ENCODE measurements around the gene MUC5AC. TPM values are rescaled to one million over a fixed set of nuclear protein-coding genes. Genes with fewer than 3 reads are reported as not detected.

Gene MUC5AC
- total RNA-seq, 1 experiment from 2014 or later: 0.11 TPM

DNA sequence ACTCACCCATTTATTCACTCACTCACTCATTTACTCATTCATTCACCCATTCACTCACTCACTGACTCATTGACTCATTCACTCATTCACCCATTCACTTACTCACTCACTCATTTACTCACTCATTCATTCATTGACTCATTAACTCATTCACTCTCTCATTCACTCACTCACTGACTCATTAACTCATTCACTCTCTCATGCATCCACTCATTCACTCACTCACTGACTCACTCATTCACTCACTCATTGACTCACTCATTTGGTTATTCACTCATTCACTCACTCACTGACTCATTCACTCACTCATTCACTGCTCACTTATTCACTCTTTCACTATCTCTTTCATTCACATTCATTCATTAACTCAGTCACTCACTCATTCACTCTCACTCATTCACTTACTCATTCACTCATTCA lies 2.5 kb upstream of the MUC5AC start:
- no peaks in the 10 kb centered on the region for H3K79me2 ChIP-seq (ENCODE audit: low read length)
- peak; percentile 31 for DNase-seq
- H3K4me1 ChIP-seq (ENCODE audit: insufficient read depth, low read length): peaks cover 40% of the 10 kb centered on the region
- H3K9me2 ChIP-seq (replicated peaks; ENCODE audit: low read length): no peaks in the 10 kb centered on the region
- no TSS peak for BruUV-seq (replicated peaks)
- H3K4me3 ChIP-seq (ENCODE audit: low read length): no peak overlapping the region
- peaks cover 7% of the 10 kb centered on the region for H3F3A ChIP-seq (ENCODE audit: low read length, unreplicated experiment)
- POLR2A ChIA-PET (ENCODE audit: unreplicated experiment): no interaction called here
- ATAC-seq: no peak
- peak overlapping the region; percentile 42 for H3K27ac ChIP-seq (ENCODE audit: low read length)
- CTCF ChIA-PET: no interaction called here
- TF ChIP-seq, protein P1, sequence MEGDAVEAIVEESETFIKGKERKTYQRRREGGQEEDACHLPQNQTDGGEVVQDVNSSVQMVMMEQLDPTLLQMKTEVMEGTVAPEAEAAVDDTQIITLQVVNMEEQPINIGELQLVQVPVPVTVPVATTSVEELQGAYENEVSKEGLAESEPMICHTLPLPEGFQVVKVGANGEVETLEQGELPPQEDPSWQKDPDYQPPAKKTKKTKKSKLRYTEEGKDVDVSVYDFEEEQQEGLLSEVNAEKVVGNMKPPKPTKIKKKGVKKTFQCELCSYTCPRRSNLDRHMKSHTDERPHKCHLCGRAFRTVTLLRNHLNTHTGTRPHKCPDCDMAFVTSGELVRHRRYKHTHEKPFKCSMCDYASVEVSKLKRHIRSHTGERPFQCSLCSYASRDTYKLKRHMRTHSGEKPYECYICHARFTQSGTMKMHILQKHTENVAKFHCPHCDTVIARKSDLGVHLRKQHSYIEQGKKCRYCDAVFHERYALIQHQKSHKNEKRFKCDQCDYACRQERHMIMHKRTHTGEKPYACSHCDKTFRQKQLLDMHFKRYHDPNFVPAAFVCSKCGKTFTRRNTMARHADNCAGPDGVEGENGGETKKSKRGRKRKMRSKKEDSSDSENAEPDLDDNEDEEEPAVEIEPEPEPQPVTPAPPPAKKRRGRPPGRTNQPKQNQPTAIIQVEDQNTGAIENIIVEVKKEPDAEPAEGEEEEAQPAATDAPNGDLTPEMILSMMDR (conservative IDR thresholded peaks at IDR 0.05; ENCODE audit: low read depth, low read length): no peak
- TF ChIP-seq EZH2 (IDR thresholded peaks at IDR 0.05; ENCODE audit: low read length, unreplicated experiment): no peak
- TF ChIP-seq EZH2phosphoT487 (IDR thresholded peaks at IDR 0.05; ENCODE audit: borderline replicate concordance, low read length): no peak
- intact Hi-C loops (cut with micrococcal nuclease): no loop called here
- no peaks in the 10 kb centered on the region for H4K20me1 ChIP-seq (ENCODE audit: low read length)
- no peak overlapping the region for H3K4me2 ChIP-seq (ENCODE audit: low read length)
- no peaks in the 10 kb centered on the region for H3K27me3 ChIP-seq (ENCODE audit: low read length)
- H3K36me3 ChIP-seq (ENCODE audit: low read depth, low read length): no peaks in the 10 kb centered on the region
- no peaks in the 10 kb centered on the region for H3K9me3 ChIP-seq (ENCODE audit: low read length)
- no peak overlapping the region for H2AFZ ChIP-seq (ENCODE audit: low read length)
- H3K9ac ChIP-seq (ENCODE audit: low read length): no peak overlapping the region

DNA sequence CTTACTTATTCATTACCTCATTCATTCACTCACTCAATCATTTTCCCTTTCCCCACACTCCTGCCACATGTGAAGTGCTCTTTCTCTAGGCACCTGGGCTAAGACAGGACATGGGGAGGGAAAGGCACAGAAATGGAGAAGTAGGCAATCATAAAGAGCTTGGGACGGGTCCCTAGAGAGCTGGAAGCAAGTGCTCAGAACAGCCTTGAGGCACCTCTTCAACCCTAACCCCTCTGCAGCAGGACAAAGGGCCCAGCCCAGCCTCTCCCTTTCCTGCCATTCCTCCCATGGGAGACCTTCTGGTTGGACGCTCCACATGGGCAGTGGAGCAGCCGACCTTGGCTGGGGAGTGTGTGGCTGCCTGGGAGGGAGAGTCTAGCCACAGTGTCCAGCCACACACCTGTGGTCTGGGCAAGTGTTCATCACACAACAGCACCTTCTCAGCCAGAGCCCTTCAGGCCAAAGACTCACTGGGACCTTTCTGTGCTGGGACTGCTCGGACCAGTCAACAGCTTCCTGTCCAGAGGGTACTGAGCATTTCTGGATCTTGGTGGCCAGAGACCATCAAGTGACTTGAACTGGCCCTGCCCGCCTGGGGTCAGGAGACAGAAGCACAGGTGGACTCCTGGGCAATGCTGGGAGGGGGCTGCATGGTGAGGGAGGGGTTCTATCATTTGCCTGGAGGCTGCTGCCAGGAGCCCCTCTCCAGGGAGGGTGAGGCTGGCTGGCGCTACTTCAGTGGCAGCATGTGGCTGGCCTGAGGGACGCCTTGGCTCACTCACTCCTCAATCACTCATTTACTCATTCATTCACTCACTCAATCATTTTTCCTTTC lies 1.0 kb upstream of the MUC5AC start:
- intact Hi-C loops (cut with micrococcal nuclease): no loop called here
- ATAC-seq (no peak), DNase-seq (no peak)
- POLR2A ChIA-PET (ENCODE audit: unreplicated experiment): no interaction called here
- no peak overlapping the region for H3K27ac ChIP-seq (ENCODE audit: low read length)
- peaks cover 27% of the 10 kb centered on the region for H3K4me1 ChIP-seq (ENCODE audit: insufficient read depth, low read length)
- no peak overlapping the region for H3K4me2 ChIP-seq (ENCODE audit: low read length)
- H3F3A ChIP-seq (ENCODE audit: low read length, unreplicated experiment): peaks cover 7% of the 10 kb centered on the region
- no peak for TF ChIP-seq EZH2 (IDR thresholded peaks at IDR 0.05; ENCODE audit: low read length, unreplicated experiment)
- H4K20me1 ChIP-seq (ENCODE audit: low read length): no peaks in the 10 kb centered on the region
- H3K27me3 ChIP-seq (ENCODE audit: low read length): no peaks in the 10 kb centered on the region
- H2AFZ ChIP-seq (ENCODE audit: low read length): no peak overlapping the region
- no peaks in the 10 kb centered on the region for H3K9me2 ChIP-seq (replicated peaks; ENCODE audit: low read length)
- no peaks in the 10 kb centered on the region for H3K9me3 ChIP-seq (ENCODE audit: low read length)
- H3K79me2 ChIP-seq (ENCODE audit: low read length): no peaks in the 10 kb centered on the region
- CTCF ChIA-PET: no interaction called here
- no peak overlapping the region for H3K4me3 ChIP-seq (ENCODE audit: low read length)
- no TSS peak for BruUV-seq (replicated peaks)
- H3K9ac ChIP-seq (ENCODE audit: low read length): no peak overlapping the region
- H3K36me3 ChIP-seq (ENCODE audit: low read depth, low read length): no peaks in the 10 kb centered on the region

DNA sequence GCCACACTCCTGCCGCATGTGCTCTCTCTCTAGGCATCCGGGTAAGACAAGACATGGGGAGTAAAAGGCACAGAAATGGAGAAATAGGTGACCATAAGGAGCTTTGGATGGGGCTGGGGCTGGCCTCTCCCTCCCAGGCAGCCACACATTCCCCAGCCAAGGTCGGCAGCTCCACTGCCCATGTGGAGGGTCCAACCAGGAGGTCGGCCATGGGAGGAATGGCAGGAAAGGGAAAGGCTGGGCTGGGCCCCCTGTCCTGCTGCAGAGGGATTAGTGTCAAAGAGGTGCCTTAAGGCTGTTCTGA lies 460 bp upstream of the MUC5AC start:
- H4K20me1 ChIP-seq (ENCODE audit: low read length): no peaks in the 10 kb centered on the region
- H3F3A ChIP-seq (ENCODE audit: low read length, unreplicated experiment): peaks cover 7% of the 10 kb centered on the region
- H3K4me2 ChIP-seq (ENCODE audit: low read length): no peak overlapping the region
- no peak overlapping the region for H3K9ac ChIP-seq (ENCODE audit: low read length)
- peaks cover 21% of the 10 kb centered on the region for H3K4me1 ChIP-seq (ENCODE audit: insufficient read depth, low read length)
- TF ChIP-seq, protein P1 (conservative IDR thresholded peaks at IDR 0.05; ENCODE audit: low read depth, low read length): no peak
- TF ChIP-seq EZH2phosphoT487 (IDR thresholded peaks at IDR 0.05; ENCODE audit: borderline replicate concordance, low read length): no peak
- no peak for TF ChIP-seq EZH2 (IDR thresholded peaks at IDR 0.05; ENCODE audit: low read length, unreplicated experiment)
- BruUV-seq (replicated peaks): no TSS peak
- H3K27me3 ChIP-seq (ENCODE audit: low read length): no peaks in the 10 kb centered on the region
- no peak for ATAC-seq
- no peak overlapping the region for H3K27ac ChIP-seq (ENCODE audit: low read length)
- H2AFZ ChIP-seq (ENCODE audit: low read length): no peak overlapping the region
- H3K36me3 ChIP-seq (ENCODE audit: low read depth, low read length): no peaks in the 10 kb centered on the region
- H3K9me2 ChIP-seq (replicated peaks; ENCODE audit: low read length): no peaks in the 10 kb centered on the region
- POLR2A ChIA-PET (ENCODE audit: unreplicated experiment): no interaction called here
- CTCF ChIA-PET: no interaction called here
- no peak overlapping the region for H3K4me3 ChIP-seq (ENCODE audit: low read length)
- H3K79me2 ChIP-seq (ENCODE audit: low read length): no peaks in the 10 kb centered on the region
- DNase-seq: no peak
- H3K9me3 ChIP-seq (ENCODE audit: low read length): no peaks in the 10 kb centered on the region
- intact Hi-C loops (cut with micrococcal nuclease): no loop called here
